ENCODE measurements around the gene RPP40. TPM values are rescaled to one million over a fixed set of nuclear protein-coding genes. Genes with fewer than 3 reads are reported as not detected.

RPP40 gene
- total and polyA plus RNA-seq, 2 experiments from 2014 or later: 16.2 to 21.9 TPM

- H3K36me3 ChIP-seq (ENCODE audit: low read depth): no peaks in the 10 kb centered on the region
- H3K4me1 ChIP-seq (ENCODE audit: insufficient read depth): 0 out of 2 replicates have a peak, but pooled peaks cover 5% of the 10 kb centered on the region
- no peak overlapping the region for H3K4me3 ChIP-seq
- no peak overlapping the region for H3K27ac ChIP-seq
- no peak for DNase-seq
- H3K9me3 ChIP-seq (ENCODE audit: low read depth): no peaks in the 10 kb centered on the region
- no peak overlapping the region for H3K9ac ChIP-seq
- H4K20me1 ChIP-seq (ENCODE audit: insufficient read depth): no peaks in the 10 kb centered on the region
- TF ChIP-seq EZH2phosphoT487 (IDR thresholded peaks at IDR 0.05; ENCODE audit: insufficient read depth, low read depth): no peak
- TF ChIP-seq EZH2 (IDR thresholded peaks at IDR 0.05; ENCODE audit: insufficient read depth, poor library complexity, severe bottlenecking): no peak
- H3K9me2 ChIP-seq (ENCODE audit: insufficient read depth): no peaks in the 10 kb centered on the region
- H3K79me2 ChIP-seq (ENCODE audit: insufficient read depth): no peaks in the 10 kb centered on the region
- in situ Hi-C loops (cut with MboI): no loop called here
- H3F3A ChIP-seq (ENCODE audit: insufficient read depth): no peaks in the 10 kb centered on the region
- no peak overlapping the region for H3K4me2 ChIP-seq (ENCODE audit: unreplicated experiment)
- 81 to 82% methylated on average over 8 of the region's 8 CpGs for WGBS, 2 experiments (ENCODE audit: low coverage in 1 of 2, low lambda C conversion rate in 2 of 2, missing lambda C conversion rate in 2 of 2)
- H3K27me3 ChIP-seq (replicated peaks; ENCODE audit: insufficient read depth): no peaks in the 10 kb centered on the region
- H2AFZ ChIP-seq: no peak overlapping the region
Observed at GRCh38 chr6:4969609-4970285, 34.1 kb downstream of the RPP40 start.

GRCh38 chr6:4967301-4968030, 36.4 kb downstream of the RPP40 start:
- no peaks in the 10 kb centered on the region for H3F3A ChIP-seq (ENCODE audit: insufficient read depth)
- no peak overlapping the region for H3K4me2 ChIP-seq (ENCODE audit: unreplicated experiment)
- H2AFZ ChIP-seq: no peak overlapping the region
- no peaks in the 10 kb centered on the region for H3K4me1 ChIP-seq (ENCODE audit: insufficient read depth)
- no peaks in the 10 kb centered on the region for H4K20me1 ChIP-seq (ENCODE audit: insufficient read depth)
- H3K27me3 ChIP-seq (replicated peaks; ENCODE audit: insufficient read depth): no peaks in the 10 kb centered on the region
- H3K36me3 ChIP-seq (ENCODE audit: low read depth): no peaks in the 10 kb centered on the region
- WGBS, 2 experiments (ENCODE audit: low coverage in 1 of 2, low lambda C conversion rate in 2 of 2, missing lambda C conversion rate in 2 of 2): 77 to 81% methylated on average over 5 of the region's 5 CpGs
- in situ Hi-C loops (cut with MboI): no loop called here
- H3K4me3 ChIP-seq: no peak overlapping the region
- H3K9me2 ChIP-seq (ENCODE audit: insufficient read depth): no peaks in the 10 kb centered on the region
- no peak overlapping the region for H3K27ac ChIP-seq
- TF ChIP-seq EZH2 (IDR thresholded peaks at IDR 0.05; ENCODE audit: insufficient read depth, poor library complexity, severe bottlenecking): no peak
- no peak for TF ChIP-seq EZH2phosphoT487 (IDR thresholded peaks at IDR 0.05; ENCODE audit: insufficient read depth, low read depth)
- no peaks in the 10 kb centered on the region for H3K9me3 ChIP-seq (ENCODE audit: low read depth)
- DNase-seq: no peak
- no peaks in the 10 kb centered on the region for H3K79me2 ChIP-seq (ENCODE audit: insufficient read depth)
- no peak overlapping the region for H3K9ac ChIP-seq

- H4K20me1 ChIP-seq (ENCODE audit: insufficient read depth): no peaks in the 10 kb centered on the region
- H3K27me3 ChIP-seq (replicated peaks; ENCODE audit: insufficient read depth): no peaks in the 10 kb centered on the region
- H3K4me1 ChIP-seq (ENCODE audit: insufficient read depth): no peaks in the 10 kb centered on the region
- H3K4me3 ChIP-seq: no peak overlapping the region
- H3K36me3 ChIP-seq (ENCODE audit: low read depth): no peaks in the 10 kb centered on the region
- H3K4me2 ChIP-seq (ENCODE audit: unreplicated experiment): no peak overlapping the region
- TF ChIP-seq EZH2phosphoT487 (IDR thresholded peaks at IDR 0.05; ENCODE audit: insufficient read depth, low read depth) (no peak), EZH2 (IDR thresholded peaks at IDR 0.05; ENCODE audit: insufficient read depth, poor library complexity, severe bottlenecking) (no peak)
- no peak overlapping the region for H2AFZ ChIP-seq
- H3K27ac ChIP-seq: no peak overlapping the region
- no peaks in the 10 kb centered on the region for H3F3A ChIP-seq (ENCODE audit: insufficient read depth)
- H3K79me2 ChIP-seq (ENCODE audit: insufficient read depth): no peaks in the 10 kb centered on the region
- WGBS, 2 experiments (ENCODE audit: low coverage in 1 of 2, low lambda C conversion rate in 2 of 2, missing lambda C conversion rate in 2 of 2): 74 to 75% methylated on average over 8 of the region's 8 CpGs
- H3K9me3 ChIP-seq (ENCODE audit: low read depth): no peaks in the 10 kb centered on the region
- DNase-seq: no peak
- H3K9me2 ChIP-seq (ENCODE audit: insufficient read depth): no peaks in the 10 kb centered on the region
- no peak overlapping the region for H3K9ac ChIP-seq
- in situ Hi-C loops (cut with MboI): no loop called here
Observed at GRCh38 chr6:4965562-4966389, 38.1 kb downstream of the RPP40 start.
